ENCODE measurements around the gene HSPA9. TPM values are rescaled to one million over a fixed set of nuclear protein-coding genes. Genes with fewer than 3 reads are reported as not detected.

HSPA9 gene
- total RNA-seq, 1 experiment from 2014 or later = 424 TPM

DNA sequence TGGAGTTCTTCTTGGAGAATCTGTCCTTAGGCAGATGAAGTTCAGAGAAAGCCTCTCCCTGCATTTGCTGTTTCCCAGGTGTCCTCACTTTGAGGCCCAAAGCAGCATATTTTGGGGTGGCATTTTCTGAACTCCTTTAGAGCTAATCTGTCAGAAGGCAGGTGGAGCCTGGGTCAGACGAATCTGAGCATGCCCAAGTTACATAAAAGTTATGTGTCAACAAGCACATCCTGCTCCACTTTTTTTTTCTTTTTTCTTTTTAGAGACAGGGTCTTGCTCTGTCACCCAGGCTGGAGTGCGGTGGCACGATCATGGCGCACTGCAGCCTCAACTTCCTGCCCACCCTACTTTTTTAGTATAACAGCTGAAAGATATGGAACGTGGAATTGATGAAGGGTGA is 41.3 kb upstream of the HSPA9 start:
- H3K9me3 ChIP-seq (ENCODE audit: control insufficient read depth, insufficient read depth, low read depth, low read length) = no peaks in the 10 kb centered on the region
- TF ChIP-seq, protein P1, sequence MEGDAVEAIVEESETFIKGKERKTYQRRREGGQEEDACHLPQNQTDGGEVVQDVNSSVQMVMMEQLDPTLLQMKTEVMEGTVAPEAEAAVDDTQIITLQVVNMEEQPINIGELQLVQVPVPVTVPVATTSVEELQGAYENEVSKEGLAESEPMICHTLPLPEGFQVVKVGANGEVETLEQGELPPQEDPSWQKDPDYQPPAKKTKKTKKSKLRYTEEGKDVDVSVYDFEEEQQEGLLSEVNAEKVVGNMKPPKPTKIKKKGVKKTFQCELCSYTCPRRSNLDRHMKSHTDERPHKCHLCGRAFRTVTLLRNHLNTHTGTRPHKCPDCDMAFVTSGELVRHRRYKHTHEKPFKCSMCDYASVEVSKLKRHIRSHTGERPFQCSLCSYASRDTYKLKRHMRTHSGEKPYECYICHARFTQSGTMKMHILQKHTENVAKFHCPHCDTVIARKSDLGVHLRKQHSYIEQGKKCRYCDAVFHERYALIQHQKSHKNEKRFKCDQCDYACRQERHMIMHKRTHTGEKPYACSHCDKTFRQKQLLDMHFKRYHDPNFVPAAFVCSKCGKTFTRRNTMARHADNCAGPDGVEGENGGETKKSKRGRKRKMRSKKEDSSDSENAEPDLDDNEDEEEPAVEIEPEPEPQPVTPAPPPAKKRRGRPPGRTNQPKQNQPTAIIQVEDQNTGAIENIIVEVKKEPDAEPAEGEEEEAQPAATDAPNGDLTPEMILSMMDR (IDR thresholded peaks at IDR 0.05) = no peak
- TF ChIP-seq SIN3A (IDR thresholded peaks at IDR 0.05; ENCODE audit: borderline replicate concordance, insufficient read depth, low read depth, low read length) (no peak), POLR2AphosphoS5 (IDR thresholded peaks at IDR 0.05; ENCODE audit: low read depth, low read length) (no peak), TCF7L2 (IDR thresholded peaks at IDR 0.05; ENCODE audit: low read depth, low read length) (no peak)
- TF ChIP-seq, protein P2, sequence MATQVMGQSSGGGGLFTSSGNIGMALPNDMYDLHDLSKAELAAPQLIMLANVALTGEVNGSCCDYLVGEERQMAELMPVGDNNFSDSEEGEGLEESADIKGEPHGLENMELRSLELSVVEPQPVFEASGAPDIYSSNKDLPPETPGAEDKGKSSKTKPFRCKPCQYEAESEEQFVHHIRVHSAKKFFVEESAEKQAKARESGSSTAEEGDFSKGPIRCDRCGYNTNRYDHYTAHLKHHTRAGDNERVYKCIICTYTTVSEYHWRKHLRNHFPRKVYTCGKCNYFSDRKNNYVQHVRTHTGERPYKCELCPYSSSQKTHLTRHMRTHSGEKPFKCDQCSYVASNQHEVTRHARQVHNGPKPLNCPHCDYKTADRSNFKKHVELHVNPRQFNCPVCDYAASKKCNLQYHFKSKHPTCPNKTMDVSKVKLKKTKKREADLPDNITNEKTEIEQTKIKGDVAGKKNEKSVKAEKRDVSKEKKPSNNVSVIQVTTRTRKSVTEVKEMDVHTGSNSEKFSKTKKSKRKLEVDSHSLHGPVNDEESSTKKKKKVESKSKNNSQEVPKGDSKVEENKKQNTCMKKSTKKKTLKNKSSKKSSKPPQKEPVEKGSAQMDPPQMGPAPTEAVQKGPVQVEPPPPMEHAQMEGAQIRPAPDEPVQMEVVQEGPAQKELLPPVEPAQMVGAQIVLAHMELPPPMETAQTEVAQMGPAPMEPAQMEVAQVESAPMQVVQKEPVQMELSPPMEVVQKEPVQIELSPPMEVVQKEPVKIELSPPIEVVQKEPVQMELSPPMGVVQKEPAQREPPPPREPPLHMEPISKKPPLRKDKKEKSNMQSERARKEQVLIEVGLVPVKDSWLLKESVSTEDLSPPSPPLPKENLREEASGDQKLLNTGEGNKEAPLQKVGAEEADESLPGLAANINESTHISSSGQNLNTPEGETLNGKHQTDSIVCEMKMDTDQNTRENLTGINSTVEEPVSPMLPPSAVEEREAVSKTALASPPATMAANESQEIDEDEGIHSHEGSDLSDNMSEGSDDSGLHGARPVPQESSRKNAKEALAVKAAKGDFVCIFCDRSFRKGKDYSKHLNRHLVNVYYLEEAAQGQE (IDR thresholded peaks at IDR 0.05; ENCODE audit: insufficient read depth in 1 of 2, low read depth in 2 of 2, low read length in 1 of 2) = no peak
- ATAC-seq (no peak), DNase-seq (ENCODE audit: low read depth, low spot score) (no peak)
- intact Hi-C loops (cut with micrococcal nuclease; ENCODE audit: unreplicated experiment) = no loop called here
- no TSS peak for BruUV-seq (replicated peaks)
- in situ Hi-C loops (cut with HindIII; ENCODE audit: low pct_unique_long_range_greater_than_20kb, low sequenced_read_pairs) = no loop called here
- no peaks in the 10 kb centered on the region for H3K36me3 ChIP-seq (ENCODE audit: control insufficient read depth, insufficient read depth, low read length)
- H3K27ac ChIP-seq (ENCODE audit: low read length) = no peak overlapping the region
- no peak overlapping the region for H3K4me3 ChIP-seq (ENCODE audit: low read depth in 2 of 2, low read length in 2 of 2)
- no peaks in the 10 kb centered on the region for H3K4me1 ChIP-seq (ENCODE audit: control insufficient read depth, insufficient read depth, low read length)
- H3K27me3 ChIP-seq (ENCODE audit: control insufficient read depth, insufficient read depth, low read length) = no peaks in the 10 kb centered on the region
- ChIA-PET CTCF (no interaction called here), POLR2A (no interaction called here)

DNA sequence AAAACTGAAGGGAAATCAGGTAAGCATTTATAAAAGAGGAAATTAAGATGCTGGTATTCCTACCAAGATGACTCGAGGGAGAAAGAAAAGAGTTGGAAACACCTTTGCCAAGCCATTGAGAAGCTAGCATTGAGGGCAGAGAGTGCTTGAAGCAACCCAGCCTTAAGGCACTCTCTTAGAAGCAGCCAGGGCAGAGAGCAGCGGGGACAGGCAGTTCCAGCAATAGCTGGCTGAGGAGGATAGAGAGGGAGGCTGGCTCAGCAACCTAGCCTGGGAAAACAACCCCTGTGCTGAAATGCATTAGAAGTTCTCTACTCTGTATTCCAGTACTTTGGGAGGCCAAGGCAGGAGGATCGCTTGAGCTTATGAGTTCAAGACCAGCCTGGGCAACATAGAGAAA is 40.3 kb upstream of the HSPA9 start:
- H3K27ac ChIP-seq (ENCODE audit: low read length) = no peak overlapping the region
- POLR2A ChIA-PET = interaction anchor here (0.6 kb wide), 1 partner anchor 30 kb away, joined by 3 read pairs; no protein-coding TSS in a partner anchor
- ATAC-seq (no peak), DNase-seq (ENCODE audit: low read depth, low spot score) (no peak)
- H3K9me3 ChIP-seq (ENCODE audit: control insufficient read depth, insufficient read depth, low read depth, low read length) = no peaks in the 10 kb centered on the region
- no peaks in the 10 kb centered on the region for H3K27me3 ChIP-seq (ENCODE audit: control insufficient read depth, insufficient read depth, low read length)
- in situ Hi-C loops (cut with HindIII; ENCODE audit: low pct_unique_long_range_greater_than_20kb, low sequenced_read_pairs) (no loop called here), intact Hi-C loops (cut with micrococcal nuclease; ENCODE audit: unreplicated experiment) (no loop called here)
- TF ChIP-seq SIN3A (IDR thresholded peaks at IDR 0.05; ENCODE audit: borderline replicate concordance, insufficient read depth, low read depth, low read length) (no peak), TCF7L2 (IDR thresholded peaks at IDR 0.05; ENCODE audit: low read depth, low read length) (no peak), POLR2AphosphoS5 (IDR thresholded peaks at IDR 0.05; ENCODE audit: low read depth, low read length) (no peak)
- TF ChIP-seq, protein P1 (IDR thresholded peaks at IDR 0.05) = no peak
- TF ChIP-seq, protein P2 (IDR thresholded peaks at IDR 0.05; ENCODE audit: insufficient read depth in 1 of 2, low read depth in 2 of 2, low read length in 1 of 2) = no peak
- H3K36me3 ChIP-seq (ENCODE audit: control insufficient read depth, insufficient read depth, low read length) = no peaks in the 10 kb centered on the region
- no peak overlapping the region for H3K4me3 ChIP-seq (ENCODE audit: low read depth in 2 of 2, low read length in 2 of 2)
- BruUV-seq (replicated peaks) = no TSS peak
- H3K4me1 ChIP-seq (ENCODE audit: control insufficient read depth, insufficient read depth, low read length) = no peaks in the 10 kb centered on the region
- CTCF ChIA-PET = no interaction called here
